Neural progenitor cell (in vitro differentiated cells): ENCODE results near the gene TLL2.

Experiments used
- EZH2phosphoT487 ChIP-seq: fragments of 200-600 bp; sonication (generic); IDR thresholded peaks from 2 replicates; pipeline ENCODE4 v1.6.1; 2017; ENCODE audit warnings: antibody characterized with exemption
- TF ChIP-seq, protein P1 (sequence below): fragments of 200-600 bp; sonication (generic); IDR thresholded peaks from 2 replicates; pipeline ENCODE4 v1.5.1; 2017; ENCODE audit warnings: antibody characterized with exemption, mild to moderate bottlenecking

DNA sequence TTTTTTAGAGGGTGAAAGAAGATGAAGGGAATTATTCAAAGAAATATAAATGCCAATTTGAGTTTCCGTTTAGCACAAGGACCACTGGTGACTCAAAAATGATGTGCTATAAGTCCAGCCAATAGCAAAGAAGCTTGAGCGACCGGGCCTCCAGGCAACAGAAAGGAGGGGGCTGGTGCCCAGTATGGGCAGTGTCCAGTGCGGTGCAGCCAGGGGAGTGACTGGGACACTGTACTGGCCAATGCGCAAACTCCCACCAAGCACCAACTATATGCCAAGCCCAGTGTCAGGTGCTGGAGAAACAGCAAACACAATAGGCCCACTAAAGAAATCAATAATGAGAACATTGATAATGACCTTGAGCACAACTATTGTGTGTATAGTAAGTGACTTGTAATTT is 144.8 kb downstream of the TLL2 start:
- TF ChIP-seq, protein P1, sequence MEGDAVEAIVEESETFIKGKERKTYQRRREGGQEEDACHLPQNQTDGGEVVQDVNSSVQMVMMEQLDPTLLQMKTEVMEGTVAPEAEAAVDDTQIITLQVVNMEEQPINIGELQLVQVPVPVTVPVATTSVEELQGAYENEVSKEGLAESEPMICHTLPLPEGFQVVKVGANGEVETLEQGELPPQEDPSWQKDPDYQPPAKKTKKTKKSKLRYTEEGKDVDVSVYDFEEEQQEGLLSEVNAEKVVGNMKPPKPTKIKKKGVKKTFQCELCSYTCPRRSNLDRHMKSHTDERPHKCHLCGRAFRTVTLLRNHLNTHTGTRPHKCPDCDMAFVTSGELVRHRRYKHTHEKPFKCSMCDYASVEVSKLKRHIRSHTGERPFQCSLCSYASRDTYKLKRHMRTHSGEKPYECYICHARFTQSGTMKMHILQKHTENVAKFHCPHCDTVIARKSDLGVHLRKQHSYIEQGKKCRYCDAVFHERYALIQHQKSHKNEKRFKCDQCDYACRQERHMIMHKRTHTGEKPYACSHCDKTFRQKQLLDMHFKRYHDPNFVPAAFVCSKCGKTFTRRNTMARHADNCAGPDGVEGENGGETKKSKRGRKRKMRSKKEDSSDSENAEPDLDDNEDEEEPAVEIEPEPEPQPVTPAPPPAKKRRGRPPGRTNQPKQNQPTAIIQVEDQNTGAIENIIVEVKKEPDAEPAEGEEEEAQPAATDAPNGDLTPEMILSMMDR: no peak
- no peak for TF ChIP-seq EZH2phosphoT487
